Measurements from ENCODE around the gene ANK2.
"Not testable (repeated sequence)": the region's sequence is repeated elsewhere in the genome, so short reads cannot be mapped to it uniquely, and the experiment has no call there.

ANK2 gene

DNA sequence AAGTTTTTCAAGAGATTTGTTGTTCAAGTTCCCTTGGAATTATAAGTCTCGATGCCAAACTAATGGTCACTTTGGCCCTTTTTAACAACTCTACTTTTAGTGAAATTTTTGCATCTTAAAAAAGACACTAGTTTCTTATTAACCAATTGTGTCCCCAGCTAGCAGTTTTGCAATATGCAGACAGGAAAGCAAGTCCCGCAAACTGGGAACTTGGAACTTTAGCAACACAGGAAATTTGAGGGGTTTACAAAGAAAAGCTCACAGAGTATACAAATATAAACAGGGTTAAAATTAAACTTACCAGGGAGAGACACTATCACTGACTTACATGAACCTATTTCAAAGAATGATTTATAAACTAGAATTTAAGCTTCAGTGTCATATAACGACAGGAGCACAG lies 137.9 kb downstream of the ANK2 start:
- H3K9me3 ChIP-seq (ENCODE audit: control insufficient read depth, insufficient read depth, low read length) = no peaks in the 10 kb centered on the region
- no peak overlapping the region for H3K9ac ChIP-seq (ENCODE audit: low read depth, low read length)
- H3K4me1 ChIP-seq (ENCODE audit: insufficient read depth, low read length) = peaks cover 5% of the 10 kb centered on the region; the same call in 1 of the 2 replicates
- H3K36me3 ChIP-seq (ENCODE audit: insufficient read depth, low read length) = no peaks in the 10 kb centered on the region

DNA sequence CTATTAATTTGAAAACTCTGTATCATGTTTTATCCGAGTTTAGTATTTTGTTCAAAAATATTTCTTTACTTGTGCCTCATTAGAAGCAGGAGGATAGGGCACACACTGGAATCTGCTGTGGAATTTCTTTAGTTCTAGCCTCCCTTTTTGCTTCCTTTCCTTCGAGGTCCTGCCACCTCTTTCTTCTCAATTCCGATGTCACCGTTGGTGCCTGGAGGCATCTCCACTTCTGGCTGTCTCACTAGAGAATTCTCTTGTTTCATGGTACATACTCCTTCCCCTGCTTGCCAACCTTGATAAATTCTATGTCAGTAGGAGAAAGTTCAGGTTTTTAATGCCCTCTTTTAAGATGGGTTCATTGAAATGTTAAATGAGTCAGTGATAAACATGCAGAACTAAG lies 140.1 kb downstream of the ANK2 start:
- H3K9ac ChIP-seq (ENCODE audit: low read depth, low read length) = no peak overlapping the region
- no peaks in the 10 kb centered on the region for H3K9me3 ChIP-seq (ENCODE audit: control insufficient read depth, insufficient read depth, low read length)
- peaks cover 5% of the 10 kb centered on the region; the same call in 1 of the 2 replicates for H3K4me1 ChIP-seq (ENCODE audit: insufficient read depth, low read length)
- H3K36me3 ChIP-seq (ENCODE audit: insufficient read depth, low read length) = no peaks in the 10 kb centered on the region

DNA sequence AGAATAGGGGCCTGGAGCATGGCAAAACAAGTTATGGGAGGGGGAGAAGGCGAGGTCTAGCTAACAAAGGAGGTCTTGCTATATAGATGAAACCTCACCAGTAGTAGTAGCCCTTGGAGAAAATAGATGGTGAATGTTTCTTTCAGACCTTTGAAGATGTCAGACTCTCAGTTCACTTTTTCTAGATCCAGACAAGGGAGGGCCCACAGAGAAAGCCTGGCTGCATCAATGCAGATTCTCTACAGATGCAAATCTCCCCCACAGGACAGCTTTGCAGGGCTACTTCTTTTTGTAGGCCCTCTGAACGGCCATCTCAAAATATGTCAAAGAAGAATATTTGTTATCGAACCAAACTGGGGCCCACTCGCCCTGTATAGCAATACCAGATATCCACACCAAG lies 159.7 kb downstream of the ANK2 start:
- H3K9ac ChIP-seq (ENCODE audit: low read depth, low read length) = no peak overlapping the region
- H3K9me3 ChIP-seq (ENCODE audit: control insufficient read depth, insufficient read depth, low read length) = no peaks in the 10 kb centered on the region
- peaks cover 10% of the 10 kb centered on the region for H3K4me1 ChIP-seq (ENCODE audit: insufficient read depth, low read length)
- H3K36me3 ChIP-seq (ENCODE audit: insufficient read depth, low read length) = no peaks in the 10 kb centered on the region

DNA sequence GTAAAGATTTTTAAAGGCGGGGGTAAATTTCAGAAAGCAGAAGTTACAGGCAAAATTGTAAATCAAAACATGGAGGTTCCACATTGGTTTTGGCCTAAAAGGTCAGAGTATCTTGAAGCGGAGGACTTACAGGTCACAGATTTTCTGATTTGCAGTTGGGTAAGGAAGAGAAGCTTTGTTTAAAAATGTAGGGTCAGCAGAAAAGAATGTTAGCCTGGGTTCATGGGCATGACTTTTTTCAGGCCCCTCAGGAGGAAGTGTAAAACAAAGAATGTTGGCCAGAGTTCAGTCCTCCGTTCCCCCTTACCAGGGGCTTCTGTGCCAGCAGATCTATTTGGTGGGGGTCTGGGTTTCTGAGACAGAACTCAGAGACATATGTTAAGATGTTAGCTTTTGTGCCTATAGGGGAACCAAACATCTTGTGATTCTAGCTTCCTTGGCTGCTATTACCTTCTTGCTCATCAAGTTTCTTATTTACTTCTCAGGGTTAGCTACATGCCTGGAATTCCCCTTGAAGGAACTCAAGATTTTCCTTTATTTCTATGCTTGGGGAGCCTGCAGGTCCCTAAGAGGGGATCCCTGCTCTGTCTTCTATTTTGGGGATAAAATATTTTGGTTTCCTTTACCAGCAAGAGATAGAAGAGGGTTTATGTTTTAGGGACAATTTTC lies 160.3 kb downstream of the ANK2 start:
- Histone ChIP-seq H3K36me3 (ENCODE audit: insufficient read depth, low read length) (no peaks in the 10 kb centered on the region), H3K9me3 (ENCODE audit: control insufficient read depth, insufficient read depth, low read length) (no peaks in the 10 kb centered on the region), H3K9ac (ENCODE audit: low read depth, low read length) (no peak overlapping the region), H3K4me1 (ENCODE audit: insufficient read depth, low read length) (peaks cover 10% of the 10 kb centered on the region)

DNA sequence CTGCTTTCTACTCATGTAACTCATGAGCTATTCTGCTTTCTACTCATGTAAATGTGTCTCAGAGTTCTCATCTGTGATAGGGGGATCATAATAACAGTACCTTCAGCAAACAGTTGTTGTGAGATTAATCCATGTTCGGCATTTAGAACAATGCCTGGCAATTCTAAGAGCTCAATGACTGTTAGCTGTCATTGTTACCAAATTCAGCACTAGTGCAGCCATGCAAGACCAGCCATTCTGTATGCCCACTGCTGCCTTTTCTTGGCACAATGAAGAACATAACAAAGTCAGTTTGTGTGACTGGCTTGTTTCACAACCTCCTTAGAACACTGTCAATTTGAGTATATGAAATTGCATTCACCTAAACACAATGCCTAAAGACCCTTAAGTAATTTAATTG lies 163.2 kb downstream of the ANK2 start:
- peaks cover 10% of the 10 kb centered on the region for H3K4me1 ChIP-seq (ENCODE audit: insufficient read depth, low read length)
- H3K9ac ChIP-seq (ENCODE audit: low read depth, low read length) = no peak overlapping the region
- H3K9me3 ChIP-seq (ENCODE audit: control insufficient read depth, insufficient read depth, low read length) = no peaks in the 10 kb centered on the region
- H3K36me3 ChIP-seq (ENCODE audit: insufficient read depth, low read length) = no peaks in the 10 kb centered on the region

DNA sequence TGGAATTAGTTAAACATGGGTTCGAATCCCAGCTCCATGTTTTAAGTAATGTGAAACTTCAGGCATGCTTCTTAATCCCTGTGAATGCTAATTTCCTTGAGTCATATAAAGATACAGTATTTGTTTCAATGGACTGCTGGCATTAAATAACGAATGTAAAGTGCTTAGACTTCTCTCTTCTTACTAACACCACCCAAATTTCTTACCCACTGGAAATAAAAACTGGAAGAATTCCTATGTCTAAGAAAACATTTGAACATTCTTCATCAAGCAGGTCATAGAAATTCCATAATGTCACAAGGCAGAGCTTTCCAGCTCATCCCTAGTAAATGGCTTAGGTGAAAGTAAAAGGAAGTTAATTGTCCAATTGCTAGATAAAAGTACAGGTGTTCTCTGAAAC lies 172.5 kb downstream of the ANK2 start:
- Histone ChIP-seq H3K36me3 (ENCODE audit: insufficient read depth, low read length) (no peaks in the 10 kb centered on the region), H3K9me3 (ENCODE audit: control insufficient read depth, insufficient read depth, low read length) (no peaks in the 10 kb centered on the region), H3K4me1 (ENCODE audit: insufficient read depth, low read length) (no peaks in the 10 kb centered on the region), H3K9ac (ENCODE audit: low read depth, low read length) (no peak overlapping the region)

DNA sequence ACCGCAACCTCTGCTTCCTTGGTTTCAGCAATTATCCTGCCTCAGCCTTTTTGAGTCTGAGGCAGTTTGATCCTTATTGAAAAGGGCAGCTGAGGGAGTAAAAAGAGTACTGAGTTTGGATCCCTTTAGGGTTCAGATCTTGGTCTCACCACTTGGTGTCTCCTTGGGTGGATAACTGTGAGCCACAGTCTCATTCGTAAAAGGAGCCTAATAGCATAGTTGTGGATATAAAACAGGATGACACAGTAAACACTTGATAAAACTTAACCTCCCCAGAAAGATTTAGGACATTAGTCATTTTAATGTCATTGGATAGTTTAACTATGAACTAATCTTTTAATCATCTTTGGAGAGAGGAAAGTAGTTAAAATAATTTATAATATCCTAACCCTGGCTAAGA lies 173.0 kb downstream of the ANK2 start:
- Histone ChIP-seq H3K4me1 (ENCODE audit: insufficient read depth, low read length) (no peaks in the 10 kb centered on the region), H3K36me3 (ENCODE audit: insufficient read depth, low read length) (no peaks in the 10 kb centered on the region), H3K9me3 (ENCODE audit: control insufficient read depth, insufficient read depth, low read length) (no peaks in the 10 kb centered on the region), H3K9ac (ENCODE audit: low read depth, low read length) (no peak overlapping the region)

DNA sequence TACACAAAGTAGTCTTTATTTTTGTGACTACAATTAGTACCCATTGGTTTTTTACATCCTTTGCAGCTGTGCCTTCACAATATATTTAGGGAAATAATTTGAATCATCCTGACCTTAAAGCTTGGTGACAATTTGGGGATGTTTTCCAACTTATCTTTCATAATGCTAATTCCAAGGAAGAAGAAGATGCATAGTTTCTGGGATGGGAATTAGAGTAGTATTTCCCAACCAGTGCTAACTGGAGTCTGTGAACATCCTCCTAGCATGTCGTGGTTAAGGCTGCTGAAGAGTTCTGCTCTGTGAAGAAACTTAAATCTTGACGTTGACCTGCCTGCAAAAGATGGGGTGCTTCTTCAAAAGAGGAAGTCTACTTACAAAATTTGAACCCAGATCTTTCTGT lies 173.5 kb downstream of the ANK2 start:
- no peaks in the 10 kb centered on the region for H3K36me3 ChIP-seq (ENCODE audit: insufficient read depth, low read length)
- H3K4me1 ChIP-seq (ENCODE audit: insufficient read depth, low read length) = no peaks in the 10 kb centered on the region
- no peaks in the 10 kb centered on the region for H3K9me3 ChIP-seq (ENCODE audit: control insufficient read depth, insufficient read depth, low read length)
- no peak overlapping the region for H3K9ac ChIP-seq (ENCODE audit: low read depth, low read length)

DNA sequence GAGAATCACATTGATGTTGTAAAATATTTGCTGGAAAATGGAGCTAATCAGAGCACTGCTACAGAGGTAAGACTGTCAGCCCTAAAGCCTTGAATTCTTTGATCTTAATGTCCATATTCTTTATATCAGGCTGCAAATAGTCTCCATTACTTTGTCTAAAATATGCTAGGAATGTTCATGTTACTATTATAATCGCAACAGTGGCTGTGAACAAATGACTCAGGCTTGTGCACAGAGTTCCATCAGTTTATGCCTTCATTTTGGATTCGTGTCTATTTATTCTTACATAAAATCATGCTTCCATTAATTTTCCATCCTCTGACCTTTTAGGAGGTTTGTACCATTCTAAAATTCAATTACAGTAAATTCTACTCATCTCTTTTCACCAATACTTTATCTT lies 182.7 kb downstream of the ANK2 start:
- Histone ChIP-seq H3K36me3 (ENCODE audit: insufficient read depth, low read length) (no peaks in the 10 kb centered on the region), H3K9ac (ENCODE audit: low read depth, low read length) (no peak overlapping the region), H3K4me1 (ENCODE audit: insufficient read depth, low read length) (no peaks in the 10 kb centered on the region), H3K9me3 (ENCODE audit: control insufficient read depth, insufficient read depth, low read length) (no peaks in the 10 kb centered on the region)

DNA sequence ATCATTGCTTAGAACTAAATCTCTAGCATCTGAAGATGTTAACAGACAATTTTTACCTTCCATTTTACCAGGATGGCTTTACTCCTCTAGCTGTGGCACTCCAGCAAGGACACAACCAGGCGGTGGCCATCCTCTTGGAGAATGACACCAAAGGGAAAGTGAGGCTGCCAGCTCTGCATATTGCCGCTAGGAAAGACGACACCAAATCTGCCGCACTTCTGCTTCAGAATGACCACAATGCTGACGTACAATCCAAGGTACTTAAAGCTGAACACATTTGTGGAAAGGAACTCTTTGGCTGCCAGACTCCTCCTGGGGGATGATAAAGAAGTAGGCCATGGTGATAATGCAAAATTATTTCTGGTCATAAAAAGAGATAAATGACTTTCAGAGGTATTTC lies 187.5 kb downstream of the ANK2 start:
- H3K9ac ChIP-seq (ENCODE audit: low read depth, low read length) = no peak overlapping the region
- H3K9me3 ChIP-seq (ENCODE audit: control insufficient read depth, insufficient read depth, low read length) = no peaks in the 10 kb centered on the region
- no peaks in the 10 kb centered on the region for H3K4me1 ChIP-seq (ENCODE audit: insufficient read depth, low read length)
- H3K36me3 ChIP-seq (ENCODE audit: insufficient read depth, low read length) = no peaks in the 10 kb centered on the region

DNA sequence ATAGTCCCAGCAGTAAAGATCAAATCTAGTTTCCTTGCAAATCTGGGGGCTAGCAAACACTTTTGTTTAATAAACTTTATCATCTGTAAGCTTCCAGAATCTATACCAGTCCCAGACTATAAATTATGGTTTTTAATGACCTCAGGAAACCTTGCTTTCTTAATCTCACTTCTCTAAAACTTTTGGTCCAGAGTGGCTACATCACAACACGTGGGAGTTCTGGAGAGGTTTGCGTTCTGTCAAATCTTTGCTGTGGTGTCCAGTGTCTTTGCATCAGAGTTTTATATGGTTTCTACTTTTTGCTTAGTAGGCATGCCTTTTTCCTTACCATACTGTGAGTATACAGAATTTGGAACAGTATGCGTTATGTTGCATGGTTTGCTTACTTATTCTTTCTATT lies 193.9 kb downstream of the ANK2 start:
- Histone ChIP-seq H3K36me3 (ENCODE audit: insufficient read depth, low read length) (no peaks in the 10 kb centered on the region), H3K9ac (ENCODE audit: low read depth, low read length) (no peak overlapping the region), H3K4me1 (ENCODE audit: insufficient read depth, low read length) (no peaks in the 10 kb centered on the region), H3K9me3 (ENCODE audit: control insufficient read depth, insufficient read depth, low read length) (no peaks in the 10 kb centered on the region)

DNA sequence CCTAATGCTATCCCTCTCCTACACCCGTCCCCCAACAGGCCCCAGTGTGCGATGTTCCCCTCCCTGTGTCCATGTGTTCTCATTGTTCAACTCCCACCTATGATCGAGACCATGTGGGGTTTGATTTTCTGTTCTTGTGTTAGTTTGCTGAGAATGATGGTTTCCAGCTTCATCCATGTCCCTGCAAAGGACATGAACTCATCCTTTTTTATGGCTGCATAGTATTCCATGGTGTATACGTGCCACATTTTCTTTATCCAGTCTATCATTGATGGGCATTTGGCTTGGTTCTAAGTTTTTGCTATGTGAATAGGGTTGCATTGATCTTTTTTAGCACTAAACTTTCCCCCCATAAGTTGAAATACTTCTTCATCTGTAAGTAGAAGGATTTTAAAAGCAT lies 195.3 kb downstream of the ANK2 start:
- H3K9ac ChIP-seq (ENCODE audit: low read depth, low read length); H3K4me1 ChIP-seq (ENCODE audit: insufficient read depth, low read length); H3K36me3 ChIP-seq (ENCODE audit: insufficient read depth, low read length); H3K9me3 ChIP-seq (ENCODE audit: control insufficient read depth, insufficient read depth, low read length): not testable (repeated sequence)

DNA sequence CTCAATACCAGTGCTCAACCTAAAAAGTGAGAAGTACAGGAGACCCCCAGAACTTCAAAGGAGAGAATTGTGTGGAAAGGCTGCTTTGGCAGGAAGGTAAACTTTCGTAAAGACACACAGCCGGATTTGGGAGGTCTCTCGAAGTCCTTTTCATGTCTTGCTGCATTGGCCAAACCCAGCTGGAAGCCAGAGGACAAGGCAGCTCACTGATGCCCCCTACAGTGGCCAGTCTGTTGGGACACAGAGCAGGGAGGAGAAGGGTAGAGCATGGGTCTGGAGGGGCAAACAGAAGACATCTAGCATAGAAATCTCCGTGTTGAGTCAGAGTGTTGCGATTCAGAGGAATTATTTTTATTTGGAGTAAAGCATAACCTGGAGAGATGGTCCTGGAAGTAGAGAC lies 198.9 kb downstream of the ANK2 start:
- no peaks in the 10 kb centered on the region for H3K36me3 ChIP-seq (ENCODE audit: insufficient read depth, low read length)
- H3K9ac ChIP-seq (ENCODE audit: low read depth, low read length) = no peak overlapping the region
- no peaks in the 10 kb centered on the region for H3K9me3 ChIP-seq (ENCODE audit: control insufficient read depth, insufficient read depth, low read length)
- H3K4me1 ChIP-seq (ENCODE audit: insufficient read depth, low read length) = no peaks in the 10 kb centered on the region

DNA sequence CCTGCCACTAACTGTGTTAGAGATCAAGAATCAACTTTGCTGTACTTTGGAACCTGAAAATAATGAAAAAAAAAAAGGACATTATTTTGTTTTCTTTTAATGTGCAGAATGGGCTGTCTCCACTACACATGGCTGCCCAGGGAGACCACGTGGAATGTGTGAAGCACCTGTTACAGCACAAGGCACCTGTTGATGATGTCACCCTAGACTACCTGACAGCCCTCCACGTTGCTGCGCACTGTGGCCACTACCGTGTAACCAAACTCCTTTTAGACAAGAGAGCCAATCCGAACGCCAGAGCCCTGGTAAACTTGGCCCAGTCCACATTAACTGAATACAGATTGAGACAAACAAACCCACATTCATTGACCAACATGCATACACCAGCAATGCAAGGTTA lies 206.2 kb downstream of the ANK2 start:
- Histone ChIP-seq H3K9me3 (ENCODE audit: control insufficient read depth, insufficient read depth, low read length) (no peaks in the 10 kb centered on the region), H3K9ac (ENCODE audit: low read depth, low read length) (no peak overlapping the region), H3K4me1 (ENCODE audit: insufficient read depth, low read length) (peaks cover under 1% of the 10 kb centered on the region; the same call in 1 of the 2 replicates), H3K36me3 (ENCODE audit: insufficient read depth, low read length) (peaks cover 4% of the 10 kb centered on the region; the same call in 1 of the 2 replicates)

DNA sequence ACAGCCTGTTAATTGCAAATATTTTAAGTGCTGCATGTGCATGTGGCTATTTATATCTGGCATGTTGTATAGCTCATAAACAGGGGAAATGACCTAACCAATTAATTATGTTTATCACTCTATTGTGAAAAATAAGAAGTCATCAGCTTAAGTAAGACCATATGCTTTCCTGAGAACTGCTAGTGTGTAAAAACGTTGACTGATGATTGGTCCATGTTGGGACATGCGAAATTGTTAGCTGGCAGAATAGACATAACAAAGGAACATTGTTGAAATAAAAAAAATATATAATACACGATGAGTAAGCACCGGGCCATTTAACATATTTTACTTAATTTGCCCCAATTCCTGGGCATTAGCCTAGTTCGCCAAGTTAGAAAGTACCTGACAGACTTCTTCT lies 207.5 kb downstream of the ANK2 start:
- Histone ChIP-seq H3K36me3 (ENCODE audit: insufficient read depth, low read length) (peaks cover 8% of the 10 kb centered on the region; the same call in 1 of the 2 replicates), H3K4me1 (ENCODE audit: insufficient read depth, low read length) (peaks cover 3% of the 10 kb centered on the region; the same call in 1 of the 2 replicates), H3K9me3 (ENCODE audit: control insufficient read depth, insufficient read depth, low read length) (no peaks in the 10 kb centered on the region), H3K9ac (ENCODE audit: low read depth, low read length) (no peak overlapping the region)

DNA sequence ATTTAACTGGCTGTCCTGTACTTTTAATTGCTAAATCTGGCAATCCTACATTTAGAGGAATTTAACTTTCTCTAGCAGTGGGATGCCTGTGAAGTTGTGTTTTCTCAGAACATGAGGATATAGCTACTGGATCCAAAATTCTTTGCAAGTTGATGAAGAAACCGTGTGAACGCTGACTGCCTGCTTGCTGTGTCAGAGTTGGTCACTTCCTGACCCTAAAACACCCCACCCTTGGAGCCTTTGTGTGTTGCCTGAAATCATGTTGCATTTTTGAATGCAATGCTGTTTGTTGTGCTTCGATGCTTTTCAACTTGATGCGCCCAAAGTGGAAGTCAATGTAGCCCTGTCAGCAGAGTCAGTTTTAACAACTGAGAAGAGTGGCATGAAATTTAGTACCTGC lies 211.2 kb downstream of the ANK2 start:
- H3K9ac ChIP-seq (ENCODE audit: low read depth, low read length) = no peak overlapping the region
- H3K9me3 ChIP-seq (ENCODE audit: control insufficient read depth, insufficient read depth, low read length) = no peaks in the 10 kb centered on the region
- peaks cover 5% of the 10 kb centered on the region; the same call in 1 of the 2 replicates for H3K36me3 ChIP-seq (ENCODE audit: insufficient read depth, low read length)
- peaks cover 3% of the 10 kb centered on the region; the same call in 1 of the 2 replicates for H3K4me1 ChIP-seq (ENCODE audit: insufficient read depth, low read length)
